ENCODE data around the gene RALGPS1.

DNA sequence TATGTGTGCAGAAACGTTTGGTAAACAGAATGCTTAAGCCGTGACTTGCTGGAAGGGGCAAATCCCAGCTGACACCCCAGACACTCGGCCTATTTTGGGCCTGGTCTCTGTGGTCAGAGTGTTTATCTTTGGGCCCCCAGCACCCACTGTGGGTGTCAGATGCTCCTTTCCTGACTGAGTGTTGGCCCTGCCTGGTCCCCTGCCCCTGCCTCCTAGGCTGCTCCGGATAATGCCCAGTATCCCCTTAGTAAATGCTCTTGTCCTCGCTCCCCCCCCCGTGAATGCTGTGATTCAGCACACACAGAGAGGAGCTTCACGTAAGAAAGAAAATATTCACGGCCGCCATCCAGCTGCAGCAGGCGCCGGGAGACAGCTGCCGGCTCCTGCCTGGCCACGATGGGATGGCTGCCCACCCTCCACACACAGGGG, 219.2 kb downstream of the RALGPS1 start:
- no peak for TF ChIP-seq CTCF (IDR thresholded peaks at IDR 0.05)
- no peak for TF ChIP-seq EZH2 (IDR thresholded peaks at IDR 0.05)
- no peak for TF ChIP-seq EZH2phosphoT487 (IDR thresholded peaks at IDR 0.05)
